Ishikawa (cell line): ENCODE measurements around the gene GET4.

Experiments used
- CEBPB ChIP-seq: IDR thresholded peaks from 2 replicates; pipeline ENCODE4 v1.6.1; 2012
- EP300 ChIP-seq: IDR thresholded peaks from 2 replicates; pipeline ENCODE4 v1.6.1; 2012; ENCODE audit warnings: borderline replicate concordance
- FOXM1 ChIP-seq: IDR thresholded peaks from 2 replicates; pipeline ENCODE4 v1.6.1; 2012; ENCODE audit warnings: low read depth, borderline replicate concordance
- MAX ChIP-seq: IDR thresholded peaks from 2 replicates; pipeline ENCODE4 v1.6.1; 2012
- NFIC ChIP-seq: IDR thresholded peaks from 2 replicates; pipeline ENCODE4 v1.6.1; 2012
- RAD21 ChIP-seq: IDR thresholded peaks from 2 replicates; pipeline ENCODE4 v1.6.1; 2012; ENCODE audit warnings: low read depth
- REST ChIP-seq: IDR thresholded peaks from 2 replicates; pipeline ENCODE4 v1.6.1; 2012; ENCODE audit warnings: low read depth, mild to moderate bottlenecking
- TEAD4 ChIP-seq: IDR thresholded peaks from 2 replicates; pipeline ENCODE4 v1.6.1; 2012

- TF ChIP-seq MAX (no peak), REST (no peak), FOXM1 (no peak), RAD21 (no peak), TEAD4 (no peak), EP300 (no peak), CEBPB (no peak), NFIC (no peak)
Observed at GRCh38 chr7:935164-935873, 59.0 kb downstream of the GET4 start.
